ENCODE measurements around the gene NUDT9.
A peak's percentile ranks its signal among the peaks of the same experiment; 100 is the strongest.
"Not testable (repeated sequence)": the region's sequence is repeated elsewhere in the genome, so short reads cannot be mapped to it uniquely, and the experiment has no call there.

Gene NUDT9

GRCh38 chr4:87399148-87399547 is 23.2 kb upstream of the NUDT9 start:
- TF ChIP-seq CTCF (IDR thresholded peaks at IDR 0.05; ENCODE audit: insufficient read depth, low read depth, low read length, missing control alignments): no peak
- no peak overlapping the region for H3K4me3 ChIP-seq (ENCODE audit: low read depth, low read length)
- DNase-seq (ENCODE audit: low read depth): no peak

GRCh38 chr4:87399954-87400353 is 22.4 kb upstream of the NUDT9 start:
- no peak for TF ChIP-seq CTCF (IDR thresholded peaks at IDR 0.05; ENCODE audit: insufficient read depth, low read depth, low read length, missing control alignments)
- no peak for DNase-seq (ENCODE audit: low read depth)
- H3K4me3 ChIP-seq (ENCODE audit: low read depth, low read length): no peak overlapping the region

- DNase-seq (ENCODE audit: low read depth); H3K4me3 ChIP-seq (ENCODE audit: low read depth, low read length): not testable (repeated sequence)
These were observed 18.6 kb upstream of the NUDT9 start for GRCh38 chr4:87403732-87404131.

- H3K4me3 ChIP-seq (ENCODE audit: low read depth, low read length): no peak overlapping the region
- DNase-seq (ENCODE audit: low read depth): no peak
- no peak for TF ChIP-seq CTCF (IDR thresholded peaks at IDR 0.05; ENCODE audit: insufficient read depth, low read depth, low read length, missing control alignments)
These were observed 17.1 kb upstream of the NUDT9 start for GRCh38 chr4:87405211-87405820.

- peak; percentile 62 for DNase-seq (ENCODE audit: low read depth)
- TF ChIP-seq CTCF (IDR thresholded peaks at IDR 0.05; ENCODE audit: insufficient read depth, low read depth, low read length, missing control alignments): no peak
- no peak overlapping the region for H3K4me3 ChIP-seq (ENCODE audit: low read depth, low read length)
These were observed 15.9 kb upstream of the NUDT9 start for GRCh38 chr4:87406462-87406861.

GRCh38 chr4:87406902-87407301 is 15.5 kb upstream of the NUDT9 start:
- DNase-seq (ENCODE audit: low read depth); H3K4me3 ChIP-seq (ENCODE audit: low read depth, low read length): not testable (repeated sequence)

- no peak overlapping the region for H3K4me3 ChIP-seq (ENCODE audit: low read depth, low read length)
- TF ChIP-seq CTCF (IDR thresholded peaks at IDR 0.05; ENCODE audit: insufficient read depth, low read depth, low read length, missing control alignments): no peak
- no peak for DNase-seq (ENCODE audit: low read depth)
These were observed 12.9 kb upstream of the NUDT9 start for GRCh38 chr4:87409420-87409939.

- no peak overlapping the region for H3K4me3 ChIP-seq (ENCODE audit: low read depth, low read length)
- no peak for TF ChIP-seq CTCF (IDR thresholded peaks at IDR 0.05; ENCODE audit: insufficient read depth, low read depth, low read length, missing control alignments)
- DNase-seq (ENCODE audit: low read depth): no peak
These were observed 12.2 kb upstream of the NUDT9 start for GRCh38 chr4:87410157-87410556.

All from GM12865 (cell line).